ENCODE results near the gene HPS1.

The HPS1 gene

DNA sequence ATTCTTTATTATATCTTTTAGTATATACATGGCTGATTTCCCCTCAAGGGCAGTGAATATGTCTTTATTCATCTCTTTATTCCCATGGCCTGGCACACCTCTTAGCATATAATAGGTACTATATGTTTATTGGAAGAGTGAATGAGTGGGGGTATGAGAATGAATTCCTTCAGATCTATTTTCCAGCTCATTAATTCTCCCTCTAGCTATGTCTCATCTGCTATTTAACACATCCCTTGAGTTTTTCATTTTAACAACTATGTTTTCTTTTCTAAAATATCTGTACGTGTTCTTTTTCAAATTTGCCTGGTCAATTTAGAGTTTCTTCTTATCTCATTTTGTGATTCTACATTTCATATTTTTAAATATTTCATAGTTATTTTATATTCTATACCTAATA, 14.4 kb downstream of the HPS1 start:
- no peak for DNase-seq (ENCODE audit: low read depth in 2 of 2)

DNA sequence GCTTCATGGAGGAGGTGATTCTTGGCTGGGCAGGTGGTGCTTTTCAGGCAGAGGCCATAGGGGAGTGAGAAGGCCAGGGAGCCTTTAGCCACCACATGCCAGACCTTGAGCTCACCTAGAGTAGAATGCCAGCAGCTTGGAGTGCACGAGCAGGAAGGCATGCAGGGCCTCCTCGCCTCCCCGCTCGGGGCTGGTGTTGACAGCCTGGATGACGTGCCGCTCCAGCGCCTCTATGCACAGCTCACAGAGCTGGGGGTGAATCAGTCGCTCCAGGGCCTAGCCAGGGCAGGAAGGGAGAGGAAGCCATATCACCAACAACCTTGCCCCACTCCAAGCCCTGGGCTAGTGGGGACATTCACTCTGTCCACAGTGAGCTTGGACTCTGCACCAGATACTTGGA, 15.7 kb downstream of the HPS1 start:
- no peak for DNase-seq (ENCODE audit: low read depth in 2 of 2)

DNA sequence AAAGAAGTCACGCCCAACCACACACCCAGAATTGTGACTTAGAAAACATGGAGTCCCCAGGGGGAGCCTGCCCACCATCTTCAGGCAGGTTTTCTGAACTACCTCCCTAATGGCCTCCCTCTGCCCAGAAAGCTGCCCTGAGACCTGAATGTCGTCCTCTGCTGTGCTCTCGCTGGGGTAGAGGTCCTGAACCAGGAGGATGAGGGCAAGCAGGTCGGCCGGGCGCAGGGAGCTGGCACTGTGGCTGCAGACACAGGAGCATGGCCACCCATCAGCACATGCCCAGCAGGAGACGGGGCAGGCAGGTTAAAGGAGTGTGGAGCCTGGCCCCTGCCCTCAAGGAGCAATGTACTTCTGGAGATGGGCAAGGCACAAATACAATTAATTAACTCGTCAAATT, 16.3 kb downstream of the HPS1 start:
- DNase-seq (ENCODE audit: low read depth in 2 of 2): no peak

DNA sequence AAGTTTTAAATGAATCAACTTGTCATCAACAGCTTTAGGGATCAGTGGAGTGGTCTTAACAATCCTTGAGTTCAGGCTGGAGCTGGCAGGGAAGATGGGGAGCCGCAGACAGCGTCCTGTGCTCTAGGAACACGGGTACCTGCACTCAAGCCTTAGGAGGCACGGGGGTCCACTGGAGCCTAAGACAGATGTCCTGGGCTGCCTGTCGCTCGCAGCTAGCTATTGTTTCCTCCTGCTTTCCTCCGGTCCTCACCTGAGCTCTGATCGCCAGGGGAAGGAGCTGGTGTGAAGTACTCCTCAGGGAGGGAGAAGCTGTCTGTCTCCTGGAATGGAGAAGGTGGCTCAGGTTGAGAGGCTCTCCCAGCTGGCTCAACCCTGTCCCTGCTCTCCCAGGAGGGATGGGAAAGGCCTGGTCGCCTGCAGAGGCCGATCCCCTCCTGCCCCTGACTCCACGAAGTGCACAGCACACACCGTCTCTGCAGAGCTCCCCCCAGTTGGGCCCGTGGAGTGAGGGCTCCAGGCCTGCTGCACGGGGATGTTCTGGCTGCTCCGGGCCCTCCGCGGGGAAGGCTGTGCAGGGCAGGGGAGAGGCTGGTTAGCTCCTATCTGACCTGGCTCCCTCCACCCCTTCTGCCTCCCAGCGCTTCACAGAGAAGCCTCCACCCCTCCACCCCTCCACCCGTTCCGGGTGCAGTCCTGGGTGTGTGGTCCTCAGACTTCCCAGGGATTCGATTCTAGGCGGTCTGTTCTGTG, 17.2 kb downstream of the HPS1 start:
- no peak for DNase-seq (ENCODE audit: low read depth in 2 of 2)

DNA sequence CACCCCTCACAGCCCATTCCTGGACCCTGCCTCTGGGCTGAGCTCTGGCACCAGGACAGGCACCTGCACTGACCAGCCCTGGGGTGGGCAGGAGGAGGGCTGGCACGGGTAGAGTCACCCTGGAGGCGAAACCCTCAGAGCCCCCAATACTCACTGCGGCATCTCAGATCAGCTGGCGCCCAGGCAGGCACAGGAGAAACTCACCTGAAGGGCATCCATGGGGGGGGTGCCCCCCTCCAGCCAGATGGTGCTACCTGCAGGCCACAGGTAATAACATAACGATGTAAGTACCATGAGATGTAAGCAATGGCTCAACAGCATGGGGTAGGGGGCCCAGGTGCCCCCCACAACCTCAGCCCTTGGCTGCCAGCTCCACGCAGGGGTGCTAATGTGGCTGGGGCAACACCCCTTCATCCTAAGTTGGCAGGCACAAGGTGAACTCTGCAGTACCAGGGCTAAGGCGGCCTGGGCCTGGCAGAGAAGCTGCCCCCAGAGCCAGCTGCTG, 19.7 kb downstream of the HPS1 start:
- DNase-seq (ENCODE audit: low read depth in 2 of 2): no peak

DNA sequence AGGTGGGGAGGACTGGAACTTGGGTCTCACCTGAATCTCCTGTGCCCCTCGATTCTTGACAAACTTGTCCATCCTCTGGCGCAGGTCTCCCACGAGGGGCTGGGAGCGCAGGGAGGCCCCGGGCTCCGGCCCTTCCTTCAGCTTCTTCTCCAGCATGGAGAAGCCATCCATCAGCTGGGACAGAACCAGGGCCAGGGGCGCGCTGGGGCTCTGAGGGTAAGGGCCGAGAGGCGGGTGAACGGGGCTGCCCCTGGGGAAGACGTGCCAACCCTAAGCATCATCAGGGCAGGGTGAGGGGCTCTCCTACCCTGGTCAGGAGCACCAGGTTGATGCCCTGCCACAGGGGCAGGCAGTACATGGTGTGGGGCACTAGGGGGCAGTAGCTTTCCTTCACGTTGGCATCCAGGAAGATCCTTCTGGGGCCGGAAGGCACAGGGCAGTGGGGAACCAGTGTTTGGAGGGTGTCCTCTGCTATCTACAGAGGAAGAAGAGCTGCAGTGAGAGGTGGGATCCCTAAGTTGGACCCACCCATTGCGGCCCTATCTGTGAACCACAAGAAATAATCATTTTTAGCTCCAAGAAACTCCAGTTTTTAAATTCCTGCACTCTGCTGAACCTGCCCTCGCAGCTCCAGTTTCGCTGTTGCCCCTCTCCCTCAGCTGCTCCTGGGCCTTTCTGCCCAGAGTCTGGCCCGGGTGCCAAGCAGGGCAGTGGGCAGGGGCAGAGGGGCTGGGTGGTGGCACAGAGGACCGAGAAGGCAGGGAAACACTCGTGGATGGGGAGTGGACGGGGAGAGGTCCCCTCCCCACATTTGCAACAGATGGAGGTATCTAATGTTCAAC, 21.0 kb downstream of the HPS1 start:
- DNase-seq (ENCODE audit: low read depth in 2 of 2): peak in 1 of 2 donors; percentile 14

DNA sequence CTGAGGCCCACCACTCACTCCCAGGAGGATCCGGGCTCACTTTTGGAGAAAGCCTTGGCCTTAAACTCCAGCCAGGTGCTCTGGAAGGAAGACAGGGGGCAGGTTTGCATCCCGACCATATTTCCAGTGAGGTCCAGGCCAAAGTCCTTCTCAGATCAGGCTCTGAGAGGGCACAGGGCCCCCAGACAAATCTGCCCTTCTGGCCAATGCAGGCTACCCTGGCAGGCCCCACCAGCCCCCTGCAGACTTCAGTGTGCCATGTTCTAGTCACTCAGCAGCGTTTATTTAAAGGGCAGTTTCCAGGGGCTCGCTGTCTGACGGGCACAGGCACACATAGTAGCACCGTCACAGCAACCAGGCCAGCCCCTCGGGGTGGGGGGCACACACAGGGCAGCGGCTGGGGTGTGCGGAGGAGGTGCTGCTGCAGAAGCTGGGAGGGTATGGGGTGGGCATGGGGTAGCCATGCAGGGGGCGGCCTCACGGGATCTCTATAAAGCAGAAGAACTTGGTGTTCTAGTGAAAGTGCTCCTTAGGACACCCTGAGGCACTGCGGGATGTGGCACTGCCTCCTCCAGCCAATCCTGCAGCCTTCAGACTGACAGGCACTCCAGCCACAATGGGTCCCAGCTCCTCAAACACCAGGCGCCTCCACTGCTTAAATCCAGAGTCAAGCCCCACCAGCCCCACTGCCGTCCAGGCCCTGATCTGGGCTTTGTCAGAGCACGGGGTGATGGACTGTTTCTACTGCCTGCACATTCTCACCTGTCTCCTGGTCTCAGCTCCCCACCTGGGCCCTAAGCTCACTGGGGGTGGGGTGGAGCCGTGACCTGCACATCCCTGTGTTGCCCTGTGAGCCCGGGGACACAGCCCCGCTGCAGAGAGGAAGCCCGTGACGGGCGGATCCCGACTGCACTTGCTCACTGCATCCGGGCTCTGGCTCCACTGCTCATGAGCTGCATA, 22.2 kb downstream of the HPS1 start:
- no peak for DNase-seq (ENCODE audit: low read depth in 2 of 2)

DNA sequence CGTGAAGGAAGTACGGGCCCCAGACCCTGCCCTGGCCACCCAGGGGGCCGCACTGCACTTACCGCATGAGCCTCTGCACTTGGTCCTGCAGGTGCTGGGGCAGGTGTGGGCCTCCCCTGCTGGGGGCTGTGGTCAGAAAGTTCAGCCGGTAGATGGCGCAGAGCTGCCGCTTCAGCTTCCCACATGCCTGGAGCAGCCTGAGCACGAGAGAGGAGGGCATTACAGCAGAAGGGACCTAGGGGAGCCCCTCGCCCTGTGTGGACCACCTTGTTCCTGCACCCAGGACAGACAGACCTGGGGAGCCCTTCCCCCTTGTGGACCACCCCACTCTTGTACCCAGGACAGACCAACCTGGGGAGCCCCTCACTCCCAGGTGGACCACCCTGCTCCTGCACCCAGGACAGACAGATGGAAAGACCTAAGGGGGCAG, 23.0 kb downstream of the HPS1 start:
- no peak for DNase-seq (ENCODE audit: low read depth in 2 of 2)

DNA sequence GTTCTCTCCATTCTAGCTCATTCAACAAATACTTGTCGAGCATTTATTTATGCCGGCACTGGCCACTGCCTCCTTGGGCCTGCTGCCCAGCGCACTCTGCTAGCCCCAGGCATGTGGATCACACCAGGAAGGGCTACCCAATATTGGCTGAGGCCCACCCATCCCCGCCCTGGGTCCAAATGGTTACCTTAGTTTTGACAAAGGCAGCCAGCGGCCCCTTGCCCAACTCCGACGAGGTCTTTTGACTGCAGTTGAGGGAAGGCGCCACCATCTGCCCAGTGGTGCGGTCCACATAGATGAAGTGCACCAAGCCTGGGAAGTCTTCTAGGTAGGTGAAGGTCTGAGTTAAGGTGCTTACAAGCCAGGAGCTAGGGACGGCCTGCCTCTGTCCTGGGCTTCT, 24.6 kb downstream of the HPS1 start:
- DNase-seq (ENCODE audit: low read depth in 2 of 2): no peak

DNA sequence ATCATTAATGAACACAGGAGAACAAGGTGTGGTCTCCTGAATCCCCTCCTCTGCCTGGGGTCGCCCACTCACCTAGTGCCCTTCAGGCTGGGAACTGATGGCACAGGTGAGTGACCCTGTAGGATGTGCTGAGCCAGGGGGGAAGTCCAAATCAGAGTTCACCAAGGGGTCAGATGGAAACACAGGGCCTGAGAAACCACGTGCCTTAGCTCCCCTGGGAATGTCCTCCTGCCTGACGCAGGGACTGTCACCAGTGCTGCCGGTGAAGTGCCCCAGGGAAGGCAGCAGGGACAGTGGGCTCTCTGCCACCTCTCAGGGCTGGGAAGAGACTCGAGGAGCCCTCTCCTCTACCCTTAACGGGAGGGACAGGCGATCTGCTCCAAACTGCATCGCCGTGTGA, 25.9 kb downstream of the HPS1 start:
- DNase-seq (ENCODE audit: low read depth in 2 of 2): no peak

DNA sequence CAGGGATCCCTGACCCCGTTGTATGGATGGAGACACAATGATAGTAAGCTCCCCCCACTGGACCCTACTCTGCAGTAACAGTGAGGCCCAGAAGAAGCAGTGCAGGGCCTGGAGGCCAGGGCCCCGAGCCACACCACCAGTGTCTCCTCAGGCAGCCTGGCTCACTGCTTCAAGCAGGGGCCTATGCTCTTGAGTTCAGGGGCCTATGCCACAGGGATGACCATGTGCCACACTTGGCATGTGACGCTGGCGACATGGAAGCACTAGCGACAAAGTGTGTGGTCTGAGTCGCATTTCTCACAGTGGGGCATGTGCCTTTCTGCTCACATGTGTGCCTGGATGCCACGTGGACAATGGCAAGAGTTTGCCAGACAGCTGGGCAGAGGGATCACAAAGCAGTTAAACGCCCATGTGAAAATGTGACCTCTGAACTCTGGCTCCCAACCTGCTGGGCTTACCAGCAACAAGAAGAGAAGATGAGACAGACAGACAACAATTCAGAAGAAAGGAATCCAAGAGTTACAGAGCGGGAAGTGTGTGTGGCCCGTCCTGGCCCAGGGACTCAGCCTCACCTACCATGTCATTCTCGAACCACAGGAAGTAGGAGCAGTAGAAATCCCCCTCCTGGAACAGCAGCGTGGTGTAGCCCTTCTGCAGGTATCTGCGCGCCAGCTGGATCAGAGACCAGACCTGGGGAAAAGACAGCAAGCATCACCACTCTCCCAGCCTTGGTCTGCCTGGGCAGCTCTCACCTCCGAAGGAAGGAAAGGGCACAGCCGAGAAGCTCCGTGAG, 27.1 kb downstream of the HPS1 start:
- no peak for DNase-seq (ENCODE audit: low read depth in 2 of 2)

DNA sequence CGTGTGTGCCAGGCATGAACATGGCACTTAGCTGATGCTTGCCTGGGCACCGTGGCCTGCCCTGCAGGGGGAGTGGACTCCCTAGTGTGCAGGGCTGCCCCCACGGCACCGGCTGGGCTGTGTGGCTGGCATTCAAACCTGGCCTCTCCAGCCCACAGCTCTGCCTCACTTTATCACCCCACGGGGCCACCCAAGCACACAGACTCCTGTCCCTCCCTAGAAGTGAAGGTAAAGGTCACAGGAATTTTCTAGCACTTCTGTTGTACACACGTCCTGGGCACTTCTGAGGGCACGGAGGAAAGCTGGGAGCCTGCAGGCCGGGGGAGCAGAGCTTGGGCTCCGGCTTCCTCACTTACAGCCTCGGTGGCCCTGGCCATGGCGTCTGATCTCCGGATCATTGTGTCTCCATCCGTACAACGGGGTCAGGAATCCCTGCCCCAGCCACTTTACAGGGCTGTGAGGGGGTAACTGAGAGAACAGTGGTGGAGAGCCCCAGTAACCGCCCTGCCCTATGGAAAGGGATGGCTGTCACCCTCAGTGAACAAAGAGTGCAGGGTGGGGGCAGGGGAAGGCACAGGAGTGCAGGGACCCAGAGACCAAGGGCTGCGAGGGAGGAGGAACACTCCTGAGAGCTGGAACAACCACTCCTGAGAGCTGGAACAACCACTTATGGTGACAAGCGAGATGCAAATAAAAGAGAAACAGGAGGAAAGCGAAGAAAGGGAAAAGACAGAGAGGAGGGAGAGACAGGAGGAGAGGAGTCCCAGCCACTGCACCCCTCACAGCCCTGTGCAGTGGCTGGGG, 27.9 kb downstream of the HPS1 start:
- no peak for DNase-seq (ENCODE audit: low read depth in 2 of 2)

DNA sequence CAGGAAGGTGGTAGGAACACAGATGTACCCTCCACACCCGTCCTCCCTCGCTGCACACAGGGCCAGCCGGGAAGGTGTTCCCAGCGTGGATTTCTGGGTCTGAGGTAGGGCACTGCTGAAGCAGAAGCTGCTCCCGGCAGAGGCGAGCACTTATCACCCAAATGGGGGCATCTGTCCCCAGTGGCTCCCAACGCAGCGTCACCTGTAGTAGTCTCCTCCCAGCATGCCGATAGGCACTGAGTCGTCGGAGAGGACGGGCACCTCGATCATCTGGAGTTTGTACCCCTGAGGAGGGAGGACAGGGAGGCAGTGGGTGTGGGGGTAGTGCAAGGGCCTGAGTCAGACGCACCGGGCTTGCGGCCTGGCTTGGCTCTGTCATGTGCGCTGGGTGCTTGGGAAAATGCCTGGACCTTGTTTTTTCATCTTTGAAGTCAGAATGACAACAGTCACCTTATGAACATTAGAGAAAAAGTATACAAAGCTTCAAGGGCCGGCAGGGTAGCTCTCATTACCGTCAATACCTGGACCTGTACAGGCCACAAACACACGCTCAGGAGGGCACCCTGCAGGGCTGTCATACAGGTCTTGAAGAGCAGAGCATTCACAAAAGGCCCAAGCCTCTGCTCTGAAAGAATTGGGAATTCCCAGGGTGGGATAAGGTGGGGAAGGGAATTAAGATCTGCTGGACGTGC, 28.6 kb downstream of the HPS1 start:
- no peak for DNase-seq (ENCODE audit: low read depth in 2 of 2)

DNA sequence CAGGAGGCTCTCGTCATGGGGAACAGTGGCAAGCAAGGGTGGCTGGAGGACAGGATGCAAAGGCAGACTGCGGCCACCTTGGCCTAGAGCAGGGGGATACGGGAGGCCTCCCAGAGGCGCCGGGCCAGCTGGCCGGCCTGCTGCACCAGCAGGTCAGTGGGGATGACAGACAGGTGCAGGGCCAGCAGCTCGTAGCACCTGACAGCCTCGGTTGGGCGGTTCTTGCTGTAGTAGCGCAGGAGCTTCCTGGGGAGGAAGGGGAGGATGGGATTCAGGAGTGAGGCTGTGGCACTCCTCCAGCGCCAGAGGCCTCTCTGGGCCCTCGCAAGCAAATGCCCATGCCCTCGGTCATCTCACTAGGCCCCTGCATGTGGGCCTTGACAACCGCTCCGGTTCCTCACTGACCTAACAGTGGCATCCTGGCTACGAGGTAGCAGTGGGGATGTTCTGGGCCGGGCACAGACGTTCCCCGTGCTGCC, 29.2 kb downstream of the HPS1 start:
- no peak for DNase-seq (ENCODE audit: low read depth in 2 of 2)

DNA sequence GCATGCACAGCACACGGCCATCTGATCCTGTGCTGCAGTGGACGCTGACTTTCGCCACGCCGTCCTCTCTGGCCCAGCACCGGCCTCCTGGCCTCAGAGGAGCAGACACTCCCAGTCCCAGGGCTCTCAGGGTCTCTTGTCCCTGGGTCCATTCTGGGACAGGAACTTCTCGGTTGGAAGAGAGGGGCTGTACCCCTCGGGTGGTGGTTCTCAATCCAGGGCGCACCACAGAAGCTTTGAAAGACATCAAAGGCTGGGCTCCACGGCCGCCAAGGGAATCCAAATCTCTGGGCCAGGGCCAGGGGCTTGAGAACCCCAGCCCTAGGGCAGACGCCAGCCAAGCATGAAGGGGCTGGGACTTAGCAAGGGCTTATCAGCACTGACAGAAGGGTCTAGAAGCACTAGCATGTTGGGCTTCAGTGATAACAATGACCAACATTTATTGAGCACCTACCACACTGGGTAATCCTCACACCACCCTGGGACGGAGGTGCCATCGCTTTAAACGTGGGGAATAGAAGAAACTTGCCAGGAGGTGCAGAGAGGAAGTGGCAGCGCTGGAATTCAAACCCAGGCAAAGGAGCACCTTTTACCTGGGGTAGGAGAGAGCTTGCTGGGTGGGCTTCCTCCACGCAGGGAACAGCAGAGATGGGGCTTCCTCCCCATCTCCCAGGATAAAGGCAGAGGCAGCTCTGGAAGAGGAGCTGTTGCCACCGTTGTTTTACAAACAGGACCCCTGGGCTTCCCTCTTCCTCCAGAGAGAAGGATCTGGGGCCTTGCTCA, 29.9 kb downstream of the HPS1 start:
- DNase-seq (ENCODE audit: low read depth in 2 of 2): no peak

DNA sequence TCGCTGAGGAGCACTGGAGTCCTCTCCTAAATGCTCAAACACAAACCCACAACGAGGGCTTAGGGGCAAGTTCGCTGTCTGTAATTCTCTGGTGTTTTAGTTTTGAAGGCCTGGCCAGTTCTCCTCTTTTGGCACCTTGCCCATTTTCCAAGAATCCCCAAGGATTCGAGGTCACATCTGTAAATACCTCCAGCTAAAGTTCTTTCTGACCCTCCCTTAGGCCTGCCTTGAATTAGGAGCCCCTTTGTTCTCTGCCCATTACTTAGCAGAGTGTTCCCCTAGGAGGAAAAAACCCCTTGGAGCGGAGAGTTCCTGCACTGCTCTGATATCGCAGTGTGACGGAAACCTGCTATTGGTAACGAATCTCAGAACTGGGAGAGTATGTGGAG, 31.0 kb downstream of the HPS1 start:
- DNase-seq (ENCODE audit: low read depth in 2 of 2): no peak

DNA sequence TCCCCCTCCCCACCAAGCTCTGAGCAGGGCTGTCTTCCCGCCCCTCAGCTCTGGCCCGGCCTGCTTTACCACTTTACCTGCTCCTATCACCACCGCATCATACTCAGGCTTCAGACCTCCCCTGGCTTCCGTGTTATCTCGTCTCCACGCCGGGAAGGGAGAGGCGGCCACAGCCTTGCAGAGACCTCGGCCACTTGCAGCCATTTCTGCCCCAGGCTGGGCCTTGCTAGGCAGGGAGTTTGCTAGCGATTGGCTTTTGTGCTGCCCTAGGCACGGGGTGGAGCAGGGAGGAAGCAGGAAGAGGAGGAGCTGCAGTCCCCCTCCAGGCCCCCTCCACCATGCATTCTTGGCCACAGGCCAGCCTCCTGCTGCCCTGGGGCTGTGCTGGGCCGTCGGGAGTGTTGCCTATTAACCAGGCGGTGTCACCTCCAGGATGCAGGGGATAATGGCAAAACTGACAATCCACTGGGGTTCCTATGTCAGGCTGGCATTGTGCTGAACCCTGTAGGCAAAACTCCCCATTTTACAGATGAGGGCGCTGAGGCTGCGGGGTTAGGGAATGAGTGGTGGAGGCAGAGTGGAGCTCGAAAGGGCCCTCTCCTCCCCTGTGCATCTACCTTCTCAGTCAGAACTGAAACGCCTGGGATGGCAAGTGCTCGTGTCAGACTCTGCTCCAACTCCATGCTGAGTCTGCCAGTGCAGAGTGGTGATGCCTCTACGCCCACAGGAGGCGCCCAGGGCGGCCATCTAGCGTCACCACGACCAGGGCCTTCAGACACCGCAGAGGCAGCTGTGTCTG, 31.6 kb downstream of the HPS1 start, which contains the start of gene PYROXD2:
Gene PYROXD2, minus strand, starts transcription at position 251 of the 799 bp plus-strand sequence. Its CDS starts 47 bp downstream, at position 204.
- DNase-seq (ENCODE audit: low read depth in 2 of 2): peak in 1 of 2 donors; percentile 4

DNA sequence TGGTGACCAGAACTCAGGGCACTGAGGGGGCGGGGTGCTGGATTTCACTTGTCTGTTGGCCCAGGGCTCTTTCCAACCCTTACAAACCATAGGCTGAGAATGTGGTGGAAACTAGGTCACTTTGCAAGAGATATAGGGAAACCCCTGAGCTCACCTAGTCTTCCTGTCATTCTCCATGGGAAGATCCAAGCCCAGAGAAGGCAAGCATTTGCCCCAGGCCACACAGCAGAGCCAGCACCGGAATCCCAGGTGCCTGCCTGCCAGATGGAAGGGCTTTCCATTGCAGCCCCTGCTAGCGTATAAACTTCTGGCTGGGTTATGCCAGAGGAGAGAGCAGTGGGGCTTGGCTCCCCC, 32.2 kb downstream of the HPS1 start:
- no peak for DNase-seq (ENCODE audit: low read depth in 2 of 2)

Measured in stimulated activated CD8-positive, alpha-beta memory T cell treated with anti-CD3 and anti-CD28 coated beads, Interleukin-15, amount 100 ng/mL, for 4 hours (primary cell).